GM18951 (cell line): ENCODE data around the gene SHC4.

Experiments
- POLR2A ChIP-seq: IDR thresholded peaks from 4 replicates; pipeline ENCODE4 v1.6.1; 2011; ENCODE audit warnings: mild to moderate bottlenecking; ENCODE audit not compliant: insufficient read length, insufficient read depth; ENCODE audit errors: extremely low read depth
- in situ Hi-C: fragments of 300-500 bp; cut with MboI; formaldehyde crosslinking; loops from one replicate; pipeline ENCODE4 v1.12.0; 2022; ENCODE audit warnings: low sequenced_read_pairs, mixed read lengths, inconsistent platforms; ENCODE audit not compliant: unreplicated experiment

The SHC4 gene

GRCh38 chr15:48859426-48859825 lies 104.3 kb downstream of the SHC4 start:
- TF ChIP-seq POLR2A = no peak
- in situ Hi-C loops = loop anchor here (25.0 kb wide), 3 partner anchors 278 to 1303 kb away; partner anchors contain the start of gene FGF7

GRCh38 chr15:48858401-48858800 lies 105.3 kb downstream of the SHC4 start:
- TF ChIP-seq POLR2A = no peak
- in situ Hi-C loops = loop anchor here (25.0 kb wide), 3 partner anchors 279 to 1304 kb away; partner anchors contain the start of gene FGF7

- in situ Hi-C loops = loop anchor here (25.0 kb wide), 3 partner anchors 280 to 1305 kb away; partner anchors contain the start of gene FGF7
- no peak for TF ChIP-seq POLR2A
These were observed 106.8 kb downstream of the SHC4 start for GRCh38 chr15:48856942-48857341.

- in situ Hi-C loops = loop anchor here (25.0 kb wide), 3 partner anchors 282 to 1307 kb away; partner anchors contain the start of gene FGF7
- no peak for TF ChIP-seq POLR2A
These were observed 107.9 kb downstream of the SHC4 start for GRCh38 chr15:48855501-48856440.

GRCh38 chr15:48854434-48854833 lies 109.3 kb downstream of the SHC4 start:
- in situ Hi-C loops = loop anchor here (25.0 kb wide), 3 partner anchors 283 to 1308 kb away; partner anchors contain the start of gene FGF7

GRCh38 chr15:48851956-48852355 lies 111.8 kb downstream of the SHC4 start:
- no peak for TF ChIP-seq POLR2A

GRCh38 chr15:48850648-48851047 lies 113.1 kb downstream of the SHC4 start:
- TF ChIP-seq POLR2A = no peak
- in situ Hi-C loops = loop anchor here (25.0 kb wide), 3 partner anchors 287 to 1312 kb away; partner anchors contain the start of gene FGF7

More at GRCh38 chr15:48851956-48852355, 111.8 kb downstream of the SHC4 start:
- in situ Hi-C loops = loop anchor here (25.0 kb wide), 3 partner anchors 285 to 1310 kb away; partner anchors contain the start of gene FGF7

- no peak for TF ChIP-seq POLR2A
- in situ Hi-C loops = no loop called here
These were observed 118.6 kb downstream of the SHC4 start for GRCh38 chr15:48845123-48845522.

GRCh38 chr15:48842501-48842900 lies 121.2 kb downstream of the SHC4 start:
- TF ChIP-seq POLR2A = no peak
- in situ Hi-C loops = no loop called here

GRCh38 chr15:48834756-48835155 lies 129.0 kb downstream of the SHC4 start:
- in situ Hi-C loops = no loop called here
- TF ChIP-seq POLR2A = no peak

GRCh38 chr15:48833526-48834239 lies 130.0 kb downstream of the SHC4 start:
- in situ Hi-C loops = no loop called here

GRCh38 chr15:48832648-48833047 lies 131.1 kb downstream of the SHC4 start:
- no peak for TF ChIP-seq POLR2A
- in situ Hi-C loops = no loop called here

More at GRCh38 chr15:48833526-48834239, 130.0 kb downstream of the SHC4 start:
- no peak for TF ChIP-seq POLR2A

GRCh38 chr15:48828906-48829305 lies 134.8 kb downstream of the SHC4 start:
- in situ Hi-C loops = no loop called here
- TF ChIP-seq POLR2A = no peak
